ENCODE data around the gene PDE4C.

PDE4C gene

DNA sequence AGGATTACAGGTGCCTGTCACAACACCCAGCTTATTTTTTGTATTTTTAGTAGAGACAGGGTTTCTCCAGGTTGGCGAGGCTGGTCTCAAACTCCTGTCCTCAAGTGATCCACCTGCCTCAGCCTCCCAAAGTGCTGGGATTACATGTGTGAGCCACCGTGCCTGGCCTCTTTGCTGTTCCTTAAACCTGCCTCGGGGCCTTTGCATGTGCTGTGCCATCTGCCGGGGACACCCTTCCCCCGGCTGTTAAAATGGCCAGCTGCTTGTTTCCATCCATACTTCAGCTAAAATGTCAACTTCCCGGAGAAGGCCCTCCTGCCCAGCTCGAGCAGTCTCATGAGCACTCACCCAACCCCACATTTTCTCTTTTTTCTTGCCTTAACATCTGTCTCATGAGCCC, 19.1 kb upstream of the PDE4C start:
- TF ChIP-seq JUND (IDR thresholded peaks at IDR 0.05; ENCODE audit: low read depth): no peak
- in situ Hi-C loops (cut with HindIII; ENCODE audit: low pct_unique_long_range_greater_than_20kb, low sequenced_read_pairs): no loop called here

DNA sequence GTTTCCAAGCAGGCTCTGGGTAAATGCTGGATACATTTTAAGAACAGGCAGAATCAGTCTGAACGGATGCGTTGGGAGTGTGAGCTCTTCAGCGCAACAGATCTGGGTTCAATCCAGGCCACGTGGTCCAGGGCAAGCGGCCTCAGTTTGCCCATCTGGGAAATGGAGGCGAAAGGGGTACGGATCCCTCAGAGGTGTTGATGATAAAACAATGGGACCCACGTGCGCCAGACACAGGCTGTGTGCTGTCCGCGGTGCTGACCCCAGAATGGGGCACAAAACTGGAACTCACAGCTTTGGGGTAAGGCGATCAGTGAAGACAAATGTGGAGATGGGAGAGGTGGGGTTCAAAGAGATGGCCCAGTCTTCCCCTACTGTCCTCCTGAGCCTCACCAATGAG, 13.1 kb upstream of the PDE4C start:
- no peak for TF ChIP-seq JUND (IDR thresholded peaks at IDR 0.05; ENCODE audit: low read depth)
- in situ Hi-C loops (cut with HindIII; ENCODE audit: low pct_unique_long_range_greater_than_20kb, low sequenced_read_pairs): no loop called here
- peak in 1 of 2 experiments; percentile 35 for DNase-seq (ENCODE audit: low read depth in 1 of 2, low spot score in 1 of 2)

More for the DNA sequence above, 19.1 kb upstream of the PDE4C start:
- DNase-seq (ENCODE audit: low read depth in 1 of 2, low spot score in 1 of 2): no peak

DNA sequence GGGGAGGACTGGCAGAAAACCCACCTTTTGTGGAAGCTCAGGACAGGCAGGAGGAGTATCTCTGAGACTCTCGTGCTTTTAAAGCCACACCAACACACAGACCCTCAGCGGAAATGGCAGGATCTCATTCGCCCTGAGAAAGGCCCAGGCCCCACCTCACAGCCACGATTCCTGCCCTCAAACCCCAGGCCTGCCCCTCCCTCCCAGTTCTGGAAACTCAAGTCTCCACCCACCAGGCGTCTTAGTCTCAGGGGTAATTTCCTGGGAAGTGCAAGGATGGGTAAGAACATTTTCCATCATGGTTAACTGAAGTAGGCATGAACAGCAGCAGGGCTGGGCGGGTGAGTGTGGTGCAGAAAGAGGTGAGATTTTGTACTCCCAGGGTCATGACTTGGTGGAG, 8.0 kb upstream of the PDE4C start:
- DNase-seq (ENCODE audit: low read depth in 1 of 2, low spot score in 1 of 2): no peak
- in situ Hi-C loops (cut with HindIII; ENCODE audit: low pct_unique_long_range_greater_than_20kb, low sequenced_read_pairs): no loop called here
- TF ChIP-seq JUND (IDR thresholded peaks at IDR 0.05; ENCODE audit: low read depth): no peak

- TF ChIP-seq JUND (IDR thresholded peaks at IDR 0.05; ENCODE audit: low read depth): no peak
- in situ Hi-C loops (cut with HindIII; ENCODE audit: low pct_unique_long_range_greater_than_20kb, low sequenced_read_pairs): no loop called here
- peak; percentile 77 to 78 for DNase-seq (ENCODE audit: low read depth in 1 of 2, low spot score in 1 of 2)
Measured at GRCh38 chr19:18233224-18233825, 7.1 kb upstream of the PDE4C start.

GRCh38 chr19:18232540-18233223, 6.4 kb upstream of the PDE4C start:
- no peak for DNase-seq (ENCODE audit: low read depth in 1 of 2, low spot score in 1 of 2)
- no peak for TF ChIP-seq JUND (IDR thresholded peaks at IDR 0.05; ENCODE audit: low read depth)
- in situ Hi-C loops (cut with HindIII; ENCODE audit: low pct_unique_long_range_greater_than_20kb, low sequenced_read_pairs): no loop called here

GRCh38 chr19:18231775-18232174, 5.5 kb upstream of the PDE4C start:
- in situ Hi-C loops (cut with HindIII; ENCODE audit: low pct_unique_long_range_greater_than_20kb, low sequenced_read_pairs): no loop called here
- no peak for DNase-seq (ENCODE audit: low read depth in 1 of 2, low spot score in 1 of 2)

GRCh38 chr19:18230941-18231734, 4.9 kb upstream of the PDE4C start:
- TF ChIP-seq JUND (IDR thresholded peaks at IDR 0.05; ENCODE audit: low read depth): no peak
- in situ Hi-C loops (cut with HindIII; ENCODE audit: low pct_unique_long_range_greater_than_20kb, low sequenced_read_pairs): no loop called here
- no peak for DNase-seq (ENCODE audit: low read depth in 1 of 2, low spot score in 1 of 2)

More at GRCh38 chr19:18231775-18232174, 5.5 kb upstream of the PDE4C start:
- no peak for TF ChIP-seq JUND (IDR thresholded peaks at IDR 0.05; ENCODE audit: low read depth)

DNA sequence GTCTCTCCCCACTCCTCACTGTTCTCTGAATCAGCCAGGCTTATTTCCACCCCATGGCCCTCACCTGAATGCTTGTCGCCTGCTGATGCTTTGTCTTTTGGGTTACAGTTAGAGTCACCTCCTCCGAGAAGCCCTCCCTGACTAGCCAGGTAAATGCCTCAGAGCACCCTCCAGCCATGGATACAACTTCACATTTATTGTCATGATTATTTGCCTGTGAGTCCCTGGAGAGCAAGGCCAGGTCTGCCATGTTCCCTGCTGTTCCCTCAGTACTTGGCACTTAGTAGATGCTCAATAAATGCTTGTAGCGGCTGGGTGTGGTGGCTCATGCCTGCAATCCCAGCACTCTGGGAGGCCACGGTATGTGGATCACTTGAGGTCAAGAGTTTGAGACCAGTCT, 3.7 kb upstream of the PDE4C start:
- TF ChIP-seq JUND (IDR thresholded peaks at IDR 0.05; ENCODE audit: low read depth): no peak
- in situ Hi-C loops (cut with HindIII; ENCODE audit: low pct_unique_long_range_greater_than_20kb, low sequenced_read_pairs): no loop called here

DNA sequence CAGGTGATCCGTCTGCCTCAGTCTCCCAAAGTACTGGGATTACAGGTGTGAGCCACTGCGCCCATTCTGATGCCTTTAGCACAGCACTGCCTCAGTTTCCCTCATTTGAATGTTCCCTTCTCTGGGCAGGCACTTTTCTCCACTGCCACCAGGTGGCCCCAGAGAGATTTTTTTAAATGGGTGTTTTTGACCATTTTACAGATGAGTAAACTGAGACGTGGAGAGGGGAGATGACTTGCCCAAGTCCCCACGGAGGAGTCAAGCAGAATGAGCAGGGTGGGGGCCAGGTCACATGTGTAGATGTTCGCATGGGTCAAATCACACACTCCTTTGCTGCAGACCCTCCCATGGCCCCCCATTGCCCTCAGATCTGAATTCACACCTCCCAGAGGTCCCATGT, 3.2 kb upstream of the PDE4C start:
- in situ Hi-C loops (cut with HindIII; ENCODE audit: low pct_unique_long_range_greater_than_20kb, low sequenced_read_pairs): no loop called here
- DNase-seq (ENCODE audit: low read depth in 1 of 2, low spot score in 1 of 2): no peak

More for the DNA sequence above, 3.7 kb upstream of the PDE4C start:
- no peak for DNase-seq (ENCODE audit: low read depth in 1 of 2, low spot score in 1 of 2)

GRCh38 chr19:18227781-18228271, 1.6 kb upstream of the PDE4C start:
- no peak for DNase-seq (ENCODE audit: low read depth in 1 of 2, low spot score in 1 of 2)
- TF ChIP-seq JUND (IDR thresholded peaks at IDR 0.05; ENCODE audit: low read depth): no peak
- in situ Hi-C loops (cut with HindIII; ENCODE audit: low pct_unique_long_range_greater_than_20kb, low sequenced_read_pairs): no loop called here

More for the DNA sequence above, 3.2 kb upstream of the PDE4C start:
- TF ChIP-seq JUND (IDR thresholded peaks at IDR 0.05; ENCODE audit: low read depth): no peak

DNA sequence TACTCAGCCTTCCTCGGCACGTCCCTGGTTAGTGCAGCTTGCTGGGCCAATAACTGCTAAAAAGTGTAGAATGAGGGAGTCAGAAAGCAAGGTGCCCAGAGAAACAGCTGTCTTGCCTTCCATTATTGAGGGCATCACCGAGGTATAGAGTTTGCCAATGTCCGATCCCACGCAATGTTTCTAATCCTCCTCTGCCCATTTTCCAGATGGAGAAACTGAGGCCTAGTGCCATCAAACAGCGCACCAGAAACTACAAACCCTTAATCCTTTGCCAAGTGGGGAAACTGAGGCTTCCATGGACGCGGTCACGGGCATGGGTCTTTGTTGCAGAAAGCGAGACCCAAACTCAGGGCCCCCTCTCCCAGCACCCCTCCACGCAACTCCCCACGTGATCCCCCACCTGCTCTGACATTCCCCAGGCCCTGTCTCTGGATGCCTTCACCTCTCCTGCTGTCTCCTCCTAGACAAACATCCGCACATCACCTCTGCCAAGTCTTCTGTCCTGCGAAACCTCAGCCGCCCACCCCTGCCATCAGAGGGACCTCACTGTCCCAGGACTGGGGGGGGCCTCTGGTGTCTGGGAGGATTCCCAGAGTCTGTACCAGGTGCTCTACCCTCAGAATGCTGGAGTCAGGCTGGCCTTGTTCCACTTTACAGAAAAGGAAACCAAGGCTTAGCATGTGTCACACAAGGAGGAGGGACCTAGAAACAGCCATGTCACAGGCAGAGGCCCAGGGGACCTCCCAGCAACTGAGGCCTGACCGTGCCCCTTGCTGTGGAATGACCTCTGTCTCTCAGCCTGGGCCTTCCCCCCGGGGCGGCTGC, 930 bp upstream of the PDE4C start:
- DNase-seq (ENCODE audit: low read depth in 1 of 2, low spot score in 1 of 2): no peak
- in situ Hi-C loops (cut with HindIII; ENCODE audit: low pct_unique_long_range_greater_than_20kb, low sequenced_read_pairs): no loop called here
- TF ChIP-seq JUND (IDR thresholded peaks at IDR 0.05; ENCODE audit: low read depth): no peak

DNA sequence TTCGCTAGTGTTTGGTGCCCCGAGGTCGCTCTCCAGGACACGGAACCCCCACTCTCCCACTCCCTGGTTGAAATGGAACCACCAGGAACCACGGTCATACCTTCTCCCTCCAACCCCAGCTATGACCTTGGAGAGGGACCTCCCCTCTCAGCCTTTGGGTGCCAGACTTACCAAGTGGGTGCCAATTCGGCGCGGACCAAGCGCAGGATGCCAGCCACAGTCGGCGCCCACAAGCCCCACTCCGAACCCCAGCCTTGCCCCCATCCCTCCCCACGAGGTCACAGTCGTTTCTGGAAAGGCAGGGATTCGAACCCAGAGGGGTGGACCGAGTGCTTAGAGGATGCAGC, 910 bp downstream of the PDE4C start:
- no peak for TF ChIP-seq JUND (IDR thresholded peaks at IDR 0.05; ENCODE audit: low read depth)
- no peak for DNase-seq (ENCODE audit: low read depth in 1 of 2, low spot score in 1 of 2)
- in situ Hi-C loops (cut with HindIII; ENCODE audit: low pct_unique_long_range_greater_than_20kb, low sequenced_read_pairs): no loop called here

All from T47D (cell line).